ENCODE measurements around the gene GTPBP2.

GTPBP2 gene

DNA sequence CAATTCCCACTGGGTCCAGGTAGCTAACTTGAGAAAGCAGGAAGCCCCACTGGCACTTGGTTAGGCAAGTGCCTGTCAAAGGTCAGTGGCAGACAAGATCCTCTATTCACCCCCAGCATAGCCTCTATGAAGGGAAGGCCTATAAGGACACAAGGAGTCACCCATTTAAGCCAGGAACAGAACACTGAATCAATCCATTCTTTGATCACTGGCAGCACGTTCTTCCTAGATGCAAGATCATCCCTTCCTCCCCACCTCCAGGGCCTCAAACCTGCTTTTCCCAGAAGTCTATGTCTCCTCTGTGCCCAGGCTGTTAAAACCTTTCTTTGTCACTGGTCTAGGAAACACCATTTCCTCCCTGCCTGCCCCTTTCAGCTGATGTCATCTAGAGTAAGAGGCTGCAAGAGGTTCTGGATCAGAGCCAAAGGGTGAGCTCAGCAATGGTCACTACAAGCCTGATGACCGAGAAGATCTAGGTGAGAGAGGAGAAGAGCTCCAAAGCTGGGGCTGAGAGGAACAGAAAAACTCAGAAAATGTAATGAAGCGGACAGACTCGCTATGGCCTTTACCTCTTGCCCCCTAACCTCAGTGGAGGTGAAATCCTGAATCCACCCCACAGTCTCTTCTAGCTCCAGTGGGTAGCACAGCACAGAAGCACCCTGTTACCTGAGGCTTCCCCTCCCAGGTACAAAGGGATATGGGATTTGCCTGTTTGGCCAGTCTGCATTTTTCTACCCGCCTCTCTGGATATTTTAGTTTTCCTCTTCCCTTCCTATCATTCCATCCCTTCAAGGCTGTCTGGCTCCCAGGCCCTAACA lies 1.8 kb downstream of the GTPBP2 start:
- H3K4me3 ChIP-seq (ENCODE audit: low read depth, low read length) = no peak overlapping the region
- no peak for TF ChIP-seq CTCF (IDR thresholded peaks at IDR 0.05; ENCODE audit: borderline replicate concordance, insufficient read depth, low read depth, low read length)

DNA sequence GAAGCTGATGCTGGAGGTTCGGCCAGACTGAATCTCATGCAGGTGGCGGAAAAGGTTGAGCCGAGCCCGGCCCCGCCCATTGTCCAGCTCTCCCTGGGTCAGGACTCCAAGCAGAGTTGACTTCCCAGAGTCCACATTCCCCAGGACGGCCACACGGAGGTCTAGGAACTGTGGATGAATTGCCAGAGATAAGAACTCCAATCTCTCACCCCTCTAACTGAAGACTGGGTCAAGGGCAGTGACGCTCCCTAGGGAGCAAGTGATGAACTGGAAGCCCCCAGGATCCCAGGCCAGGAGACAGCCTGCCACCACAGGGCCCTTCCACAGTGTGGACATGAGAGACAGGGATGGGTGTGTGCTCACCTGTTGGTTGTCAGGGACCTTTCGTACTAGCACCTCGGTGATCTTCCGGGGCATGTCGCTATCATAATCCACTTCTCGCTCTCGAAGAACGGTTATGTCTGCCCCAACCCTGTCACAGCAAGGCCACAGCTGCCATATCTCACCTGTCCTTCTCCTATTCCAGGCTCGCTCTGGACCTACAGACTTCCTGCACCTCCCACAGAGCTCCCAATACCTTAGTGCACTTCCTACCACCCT lies 3.6 kb downstream of the GTPBP2 start:
- no peak overlapping the region for H3K4me3 ChIP-seq (ENCODE audit: low read depth, low read length)

GRCh38 chr6:43624786-43625288 lies 4.2 kb downstream of the GTPBP2 start:
- H3K4me3 ChIP-seq (ENCODE audit: low read depth, low read length) = no peak overlapping the region
- TF ChIP-seq CTCF (IDR thresholded peaks at IDR 0.05; ENCODE audit: borderline replicate concordance, insufficient read depth, low read depth, low read length) = no peak

More for the DNA sequence above, 3.6 kb downstream of the GTPBP2 start:
- TF ChIP-seq CTCF (IDR thresholded peaks at IDR 0.05; ENCODE audit: borderline replicate concordance, insufficient read depth, low read depth, low read length) = no peak

DNA sequence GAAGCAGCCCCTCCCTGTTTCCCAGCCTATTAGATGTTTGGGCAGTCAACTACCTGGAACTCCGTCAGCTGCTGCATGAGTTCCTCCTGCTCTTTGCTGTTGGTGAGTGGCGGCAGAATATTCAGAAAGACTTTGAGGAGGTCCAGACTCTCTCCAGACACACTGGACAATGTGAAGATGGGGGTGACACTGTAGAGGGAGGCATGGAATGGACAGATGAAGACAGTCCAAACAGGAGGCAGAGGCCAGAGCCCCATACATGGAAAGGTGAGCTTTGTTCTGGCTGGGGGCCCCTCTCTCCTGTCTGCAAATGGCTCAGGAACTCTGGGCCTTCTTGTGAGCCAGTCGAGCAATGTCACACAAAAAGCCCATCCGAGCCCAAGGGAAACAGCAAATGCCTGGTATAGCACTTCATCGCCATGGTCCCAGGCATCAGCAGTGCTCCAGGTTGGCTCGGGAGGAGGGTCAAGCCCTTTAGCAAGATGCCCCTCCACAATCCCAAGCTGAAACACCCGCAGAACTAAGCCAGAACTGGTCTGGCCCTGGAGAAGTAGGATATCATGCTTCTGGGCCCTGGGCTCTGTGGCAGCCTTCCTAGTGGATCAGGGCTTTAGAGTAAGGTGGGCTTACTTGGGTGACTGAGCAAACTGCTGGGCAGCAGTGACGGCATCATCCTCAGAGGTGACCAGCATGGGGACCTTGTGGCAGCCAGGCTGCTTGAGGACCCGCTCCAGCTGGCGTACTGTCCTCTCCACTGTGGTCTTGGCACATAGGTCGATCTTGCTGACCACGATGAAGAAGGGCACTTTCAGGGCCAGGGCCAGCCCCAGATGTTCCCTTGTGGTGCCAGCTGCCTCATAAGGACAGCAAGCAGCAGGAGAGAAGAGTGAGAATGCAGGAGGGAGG lies 4.9 kb downstream of the GTPBP2 start:
- no peak for TF ChIP-seq CTCF (IDR thresholded peaks at IDR 0.05; ENCODE audit: borderline replicate concordance, insufficient read depth, low read depth, low read length)

GRCh38 chr6:43622541-43622940 lies 6.5 kb downstream of the GTPBP2 start:
- no peak overlapping the region for H3K4me3 ChIP-seq (ENCODE audit: low read depth, low read length)
- TF ChIP-seq CTCF (IDR thresholded peaks at IDR 0.05; ENCODE audit: borderline replicate concordance, insufficient read depth, low read depth, low read length) = no peak

More for the DNA sequence above, 4.9 kb downstream of the GTPBP2 start:
- no peak overlapping the region for H3K4me3 ChIP-seq (ENCODE audit: low read depth, low read length)

DNA sequence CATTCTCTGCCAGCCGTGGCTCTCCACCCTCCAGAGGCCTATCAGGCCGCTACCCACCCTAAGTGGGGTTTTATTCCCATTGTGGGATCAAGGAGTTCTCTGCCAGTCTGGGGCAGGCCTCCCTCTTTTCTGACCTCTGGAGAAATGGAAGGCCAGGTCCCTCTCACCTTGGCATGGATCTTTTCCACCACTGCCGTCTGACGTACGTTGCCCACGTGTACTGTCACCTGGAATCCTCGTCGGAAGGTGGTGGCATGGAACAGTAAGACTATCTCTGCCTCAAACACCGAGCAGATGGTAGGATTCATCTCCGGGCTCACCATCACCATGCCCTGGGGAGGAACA lies 7.3 kb downstream of the GTPBP2 start:
- TF ChIP-seq CTCF (IDR thresholded peaks at IDR 0.05; ENCODE audit: borderline replicate concordance, insufficient read depth, low read depth, low read length) = no peak
- H3K4me3 ChIP-seq (ENCODE audit: low read depth, low read length) = no peak overlapping the region
